ENCODE results near the gene INO80.

The INO80 gene

GRCh38 chr15:40981186-40981585 is 134.9 kb downstream of the INO80 start:
- TF ChIP-seq CTCF (IDR thresholded peaks at IDR 0.05): no peak

GRCh38 chr15:40978562-40978961 is 137.5 kb downstream of the INO80 start:
- no peak for TF ChIP-seq CTCF (IDR thresholded peaks at IDR 0.05)

- no peak for TF ChIP-seq CTCF (IDR thresholded peaks at IDR 0.05)
These were observed 137.9 kb downstream of the INO80 start for GRCh38 chr15:40978141-40978540.

- TF ChIP-seq CTCF (IDR thresholded peaks at IDR 0.05): no peak
These were observed 139.3 kb downstream of the INO80 start for GRCh38 chr15:40976819-40977218.

GRCh38 chr15:40974879-40975278 is 141.2 kb downstream of the INO80 start:
- TF ChIP-seq CTCF (IDR thresholded peaks at IDR 0.05): no peak

GRCh38 chr15:40969363-40969762 is 146.7 kb downstream of the INO80 start:
- TF ChIP-seq CTCF (IDR thresholded peaks at IDR 0.05): no peak

- no peak for TF ChIP-seq CTCF (IDR thresholded peaks at IDR 0.05)
These were observed 147.6 kb downstream of the INO80 start for GRCh38 chr15:40968290-40969085.

GRCh38 chr15:40964634-40965033 is 151.4 kb downstream of the INO80 start:
- no peak for TF ChIP-seq CTCF (IDR thresholded peaks at IDR 0.05)

Data from LNCAP (cell line).